GM18511 (cell line): ENCODE measurements around the gene ABHD10.
A peak's percentile ranks its signal among the peaks of the same experiment; 100 is the strongest.

Source experiments
- ATAC-seq: cut with Tn5 transposase; IDR thresholded peaks from one replicate; pipeline ENCODE4 v1.9.1; 2021; ENCODE audit warnings: mild to moderate bottlenecking, moderate library complexity; ENCODE audit not compliant: unreplicated experiment

The ABHD10 gene

GRCh38 chr3:111999484-112000324, 20.9 kb downstream of the ABHD10 start:
- no peak for ATAC-seq

GRCh38 chr3:112000367-112000771, 21.5 kb downstream of the ABHD10 start:
- ATAC-seq, result no peak

- ATAC-seq, result no peak
Measured at GRCh38 chr3:112000966-112001365, 22.1 kb downstream of the ABHD10 start.

GRCh38 chr3:112001526-112001925, 22.7 kb downstream of the ABHD10 start:
- ATAC-seq, result no peak

- no peak for ATAC-seq
Measured at GRCh38 chr3:112002096-112002971, 23.5 kb downstream of the ABHD10 start.

GRCh38 chr3:112003321-112004080, 24.7 kb downstream of the ABHD10 start:
- ATAC-seq, result no peak

- ATAC-seq, result no peak
Measured at GRCh38 chr3:112004187-112004586, 25.4 kb downstream of the ABHD10 start.

GRCh38 chr3:112004669-112005068, 25.8 kb downstream of the ABHD10 start:
- no peak for ATAC-seq

- ATAC-seq, result no peak
Measured at GRCh38 chr3:112005091-112005672, 26.4 kb downstream of the ABHD10 start.

GRCh38 chr3:112007633-112008032, 28.8 kb downstream of the ABHD10 start:
- ATAC-seq, result no peak

- no peak for ATAC-seq
Measured at GRCh38 chr3:112009670-112010069, 30.8 kb downstream of the ABHD10 start.

- no peak for ATAC-seq
Measured at GRCh38 chr3:112010636-112011035, 31.8 kb downstream of the ABHD10 start.

GRCh38 chr3:112011376-112011940, 32.6 kb downstream of the ABHD10 start:
- no peak for ATAC-seq

GRCh38 chr3:112012205-112012992, 33.6 kb downstream of the ABHD10 start:
- ATAC-seq, result no peak

- ATAC-seq, result peak; percentile 86
Measured at GRCh38 chr3:112013058-112013783, 34.4 kb downstream of the ABHD10 start.

GRCh38 chr3:112013784-112014143, 34.9 kb downstream of the ABHD10 start:
- peak; percentile 22 for ATAC-seq

- no peak for ATAC-seq
Measured at GRCh38 chr3:112017091-112017490, 38.3 kb downstream of the ABHD10 start.

- ATAC-seq, result no peak
Measured at GRCh38 chr3:112018712-112019111, 39.9 kb downstream of the ABHD10 start.

- ATAC-seq, result no peak
Measured at GRCh38 chr3:112019716-112020115, 40.9 kb downstream of the ABHD10 start.
